HepG2 (cell line): ENCODE measurements around the gene HTR4. TPM values are rescaled to one million over a fixed set of nuclear protein-coding genes. Genes with fewer than 3 reads are reported as not detected.

ENCODE experiments used
- ATAC-seq: fragments of 200-7000 bp; cut with Tn5 transposase; 3 replicates; pipeline ENCODE4 v1.9.1; 2020; ENCODE audit warnings: mild to moderate bottlenecking, moderate library complexity
- BruUV-seq: library from RNA; stranded (reverse); fragments of 400-500 nt; replicated peaks from 2 replicates; lab custom pipeline; 2021; lab: Mats Ljungman, UMichigan
- CTCF ChIA-PET: fragments of 300-600 bp; formaldehyde crosslinking; extraction: SDS; loops from one replicate; lab custom pipeline; 2021; ENCODE audit warnings: low total read pairs, inconsistent platforms, low intra/inter-chr PET ratio; lab: Yijun Ruan, JAX
- POLR2A ChIA-PET: fragments of 350-600 bp; sonication (Branson Sonifier 250); formaldehyde crosslinking; loops from one replicate; lab custom pipeline; 2020; ENCODE audit warnings: antibody characterized with exemption, inconsistent platforms; lab: Yijun Ruan, JAX
- DNase-seq: peaks from one replicate; pipeline ENCODE4 v3.0.0-alpha.2; 2015; ENCODE audit warnings: low spot score
- FAIRE-seq: peaks from 3 replicates; lab custom pipeline; 2011; peaks lifted over from hg19 to GRCh38; lab: Jason Lieb, UNC
- H2AFZ ChIP-seq: one replicate; pipeline ENCODE4 v1.6.1; 2011; ENCODE audit warnings: low read length, inconsistent platforms
- H3K27ac ChIP-seq: fragments of 300-600 bp; 3 replicates; pipeline ENCODE4 v1.8.0; 2011; ENCODE audit warnings: mixed run types, mild to moderate bottlenecking, mixed read lengths, low read length, inconsistent platforms; ENCODE audit not compliant: insufficient read depth; ENCODE audit errors: extremely low read length
- H3K27me3 ChIP-seq, 2 experiments: fragments of 200-600 bp in 1 of 2; 2 replicates in 1 of 2; 3 replicates in 1 of 2; pipeline versions ENCODE4 v1.6.0 to v1.8.0; 2011; ENCODE audit warnings: low read length in 2 of 2, mild to moderate bottlenecking in 2 of 2, moderate library complexity in 2 of 2, inconsistent platforms in 1 of 2; ENCODE audit not compliant: insufficient read depth in 2 of 2, control insufficient read depth in 1 of 2
- H3K36me3 ChIP-seq, 2 experiments: fragments of 200-600 bp in 1 of 2; replicated peaks in 1 of 2; 2 replicates in 1 of 2; 3 replicates in 1 of 2; pipeline versions ENCODE4 v1.5.1 to v1.8.0; 2011; ENCODE audit warnings: low read length in 2 of 2, inconsistent platforms in 1 of 2; ENCODE audit not compliant: insufficient read depth in 2 of 2, control insufficient read depth in 1 of 2
- H3K4me1 ChIP-seq: 2 replicates; pipeline ENCODE4 v1.5.1; 2012; ENCODE audit warnings: low read length, inconsistent platforms; ENCODE audit not compliant: insufficient read depth
- H3K4me2 ChIP-seq: 2 replicates; pipeline ENCODE4 v1.6.0; 2011; ENCODE audit warnings: low read depth, low read length, inconsistent platforms
- H3K4me3 ChIP-seq, 3 experiments: fragments of 200-600 bp in 1 of 3; sonication (generic), shearing (Covaris generic) in 1 of 3; replicated peaks in 1 of 3; 2 replicates each; pipeline ENCODE4 v1.5.1; 2011 to 2016; ENCODE audit warnings: low read length in 3 of 3, inconsistent platforms in 2 of 3, low read depth in 2 of 3, mild to moderate bottlenecking in 2 of 3, control low read depth in 1 of 3, mixed read lengths in 1 of 3; ENCODE audit not compliant: insufficient read depth in 1 of 3
- H3K79me2 ChIP-seq: one replicate; pipeline ENCODE4 v1.6.1; 2011; ENCODE audit warnings: low read length, inconsistent platforms; ENCODE audit not compliant: insufficient read depth
- H3K9ac ChIP-seq: 2 replicates; pipeline ENCODE4 v1.6.0; 2011; ENCODE audit warnings: mild to moderate bottlenecking, low read depth, low read length, inconsistent platforms; ENCODE audit not compliant: insufficient read depth
- H3K9me3 ChIP-seq: 2 replicates; pipeline ENCODE4 v1.5.1; 2012; ENCODE audit warnings: mild to moderate bottlenecking, low read length
- H4K20me1 ChIP-seq: 2 replicates; pipeline ENCODE4 v1.6.0; 2011; ENCODE audit warnings: inconsistent platforms, mild to moderate bottlenecking, low read length, moderate library complexity; ENCODE audit not compliant: insufficient read depth
- ETV5 ChIP-seq: IDR thresholded peaks from 2 replicates; pipeline ENCODE4 v1.6.1; 2018; ENCODE audit warnings: missing biosample characterization, missing genetic modification reagents, inconsistent platforms, borderline replicate concordance
- GFI1 ChIP-seq: sonication (generic); formaldehyde crosslinking; IDR thresholded peaks from 2 replicates; pipeline ENCODE4 v1.5.0; 2020; ENCODE audit warnings: missing genetic modification reagents, mild to moderate bottlenecking, borderline replicate concordance
- MAFG ChIP-seq: sonication (generic); formaldehyde crosslinking; IDR thresholded peaks from 2 replicates; pipeline ENCODE4 v1.5.1; 2020; ENCODE audit warnings: mild to moderate bottlenecking, missing genetic modification reagents
- RORA ChIP-seq: sonication (generic); formaldehyde crosslinking; IDR thresholded peaks from 2 replicates; pipeline ENCODE4 v1.5.0; 2020; ENCODE audit warnings: mild to moderate bottlenecking, missing genetic modification reagents, moderate library complexity
- SOX5 ChIP-seq: IDR thresholded peaks from 2 replicates; pipeline ENCODE4 v1.6.1; 2016; ENCODE audit warnings: borderline replicate concordance
- ZNF737 ChIP-seq: sonication (generic); formaldehyde crosslinking; IDR thresholded peaks from 2 replicates; pipeline ENCODE4 v1.5.0; 2020; ENCODE audit warnings: missing genetic modification reagents, mild to moderate bottlenecking, borderline replicate concordance
- WGBS: methylation state at CpG from one replicate; pipeline ENCODE4 v1.1.6; 2017; ENCODE audit warnings: low lambda C conversion rate; 5-methylcytosine and 5-hydroxymethylcytosine counted together
- in situ Hi-C: cut with HindIII; loops from 2 replicates; pipeline ENCODE4 v1.10.0; 2017; ENCODE audit warnings: low pct_unique_long_range_greater_than_20kb; ENCODE audit not compliant: extremely low pct_ligation_motif_present
- intact Hi-C: fragments of 100-400 bp; cut with micrococcal nuclease; formaldehyde crosslinking; loops from one replicate; pipeline ENCODE4 v1.10.0; 2022; ENCODE audit not compliant: unreplicated experiment
- polyA plus RNA-seq, 8 experiments: library from polyadenylated mRNA; depleted of rRNA in 3 of 8; stranded (reverse) in 7 of 8; unstranded in 1 of 8; fragments of >200 nt; fragmentation: Illumina TruSeq in 4 of 8; extraction: Trizol in 4 of 8; gene quantifications; 2 replicates each; pipeline versions ENCODE4 v1.2.1 to v1.2.3, GENCODE V29; 2011 to 2016; ENCODE audit warnings: low read depth in 4 of 8, missing spikeins in 1 of 8, mixed read lengths in 1 of 8; ENCODE audit not compliant: insufficient read depth in 1 of 8
- total RNA-seq, 5 experiments: library from RNA; depleted of rRNA; stranded (reverse); fragments of >200 nt; fragmentation: Illumina TruSeq; extraction: Trizol; gene quantifications; 2 replicates each; pipeline ENCODE4 v1.2.3, GENCODE V29; 2016; ENCODE audit warnings: low read depth in 1 of 5
- TF ChIP-seq, protein P1 (sequence below): sonication (generic); formaldehyde crosslinking; IDR thresholded peaks from 2 replicates; pipeline ENCODE4 v1.4.0; 2020; ENCODE audit warnings: missing genetic modification reagents

Gene HTR4
- total and polyA plus RNA-seq, 2 of the 13 experiments (the other 11 are each of a cell fraction or from before 2014, with no cell fraction given): not detected

- TF ChIP-seq ZNF737 (CRISPR knock-in tag) (no peak), GFI1 (CRISPR knock-in tag) (no peak)
Measured at GRCh38 chr5:148696187-148697036, 42.1 kb upstream of the HTR4 start (continued).

DNA sequence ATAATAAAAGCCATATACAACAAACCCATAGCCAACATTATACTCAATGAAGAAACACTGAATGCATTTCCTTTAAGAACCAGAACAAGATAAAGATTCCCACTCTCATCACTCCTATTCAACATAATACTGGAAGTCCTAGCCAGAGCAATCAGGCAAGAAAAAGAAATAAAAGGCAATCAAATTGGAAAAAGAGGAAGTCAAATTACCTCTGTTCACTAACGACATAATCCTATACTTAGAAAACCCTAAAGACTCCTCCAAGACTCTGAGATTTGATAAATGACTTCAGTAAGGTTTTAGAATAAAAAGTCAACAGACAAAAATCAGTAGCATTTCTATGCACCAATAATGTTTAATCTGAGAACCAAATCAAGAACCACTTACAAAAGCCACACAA lies 36.6 kb upstream of the HTR4 start:
- no peaks in the 10 kb centered on the region for H3K27me3 ChIP-seq
- no peaks in the 10 kb centered on the region for H3K36me3 ChIP-seq
- in situ Hi-C loops (no loop called here), intact Hi-C loops (no loop called here)
- H3K4me2 ChIP-seq: no peak overlapping the region
- ChIA-PET CTCF (no interaction called here), POLR2A (no interaction called here)
- H3K79me2 ChIP-seq: no peaks in the 10 kb centered on the region
- 0% methylated on average over 1 of the region's 1 CpG for WGBS
- no peaks in the 10 kb centered on the region for H3K4me1 ChIP-seq
- FAIRE-seq: no peak
- no peaks in the 10 kb centered on the region for H4K20me1 ChIP-seq
- no peaks in the 10 kb centered on the region for H3K9me3 ChIP-seq
- H3K9ac ChIP-seq: no peak overlapping the region
- DNase-seq: no peak
- ATAC-seq: no peak
- H3K27ac ChIP-seq: no peak overlapping the region
- H3K4me3 ChIP-seq: no peak overlapping the region
- TF ChIP-seq MAFG (CRISPR knock-in tag): no peak
- TF ChIP-seq ETV5 (CRISPR knock-in tag): no peak
- TF ChIP-seq SOX5 (CRISPR knock-in tag): no peak
- TF ChIP-seq, protein P1, sequence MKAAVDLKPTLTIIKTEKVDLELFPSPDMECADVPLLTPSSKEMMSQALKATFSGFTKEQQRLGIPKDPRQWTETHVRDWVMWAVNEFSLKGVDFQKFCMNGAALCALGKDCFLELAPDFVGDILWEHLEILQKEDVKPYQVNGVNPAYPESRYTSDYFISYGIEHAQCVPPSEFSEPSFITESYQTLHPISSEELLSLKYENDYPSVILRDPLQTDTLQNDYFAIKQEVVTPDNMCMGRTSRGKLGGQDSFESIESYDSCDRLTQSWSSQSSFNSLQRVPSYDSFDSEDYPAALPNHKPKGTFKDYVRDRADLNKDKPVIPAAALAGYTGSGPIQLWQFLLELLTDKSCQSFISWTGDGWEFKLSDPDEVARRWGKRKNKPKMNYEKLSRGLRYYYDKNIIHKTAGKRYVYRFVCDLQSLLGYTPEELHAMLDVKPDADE (CRISPR knock-in tag): no peak
- TF ChIP-seq RORA (CRISPR knock-in tag): no peak
- no peak overlapping the region for H2AFZ ChIP-seq
- no TSS peak for BruUV-seq
